GM10847 (cell line): ENCODE results near the gene NUDC.

Source experiments
- POLR2A ChIP-seq: IDR thresholded peaks from 2 replicates; pipeline ENCODE4 v1.6.1; 2011; ENCODE audit not compliant: insufficient read length; ENCODE audit errors: extremely low read depth

The NUDC gene

GRCh38 chr1:26994787-26995517, 73.4 kb downstream of the NUDC start:
- TF ChIP-seq POLR2A = no peak

- TF ChIP-seq POLR2A = no peak
These were observed 74.5 kb downstream of the NUDC start for GRCh38 chr1:26996024-26996423.
